Large intestine (tissue), 3 donors: Measurements from ENCODE around the gene VILL. TPM values are rescaled to one million over a fixed set of nuclear protein-coding genes. Genes with fewer than 3 reads are reported as not detected.

Experiments
- DNase-seq, 2 donors: peaks; one replicate each; pipeline versions ENCODE4 v3.0.0 to v3.0.0-alpha.2; 2013
- H3K27ac ChIP-seq: one replicate; pipeline ENCODE4 v1.5.1; 2013; ENCODE audit warnings: low read length
- H3K27me3 ChIP-seq: 2 replicates; pipeline ENCODE4 v1.6.1; 2013; ENCODE audit warnings: low read length; ENCODE audit not compliant: control insufficient read depth, insufficient read depth
- H3K36me3 ChIP-seq: 2 replicates; pipeline ENCODE4 v1.6.1; 2013; ENCODE audit warnings: low read length; ENCODE audit not compliant: control insufficient read depth, insufficient read depth
- H3K4me1 ChIP-seq: one replicate; pipeline ENCODE4 v1.6.1; 2013; ENCODE audit warnings: low read length; ENCODE audit not compliant: control insufficient read depth, insufficient read depth
- H3K4me3 ChIP-seq: one replicate; pipeline ENCODE4 v1.5.1; 2013; ENCODE audit warnings: low read length
- H3K9me3 ChIP-seq: one replicate; pipeline ENCODE4 v1.6.1; 2013; ENCODE audit warnings: mild to moderate bottlenecking, low read depth, low read length, moderate library complexity; ENCODE audit not compliant: control insufficient read depth
- WGBS: methylation state at CpG from one replicate; pipeline ENCODE4 v1.1.5; 2013; ENCODE audit warnings: low lambda C conversion rate; ENCODE audit not compliant: insufficient coverage; 5-methylcytosine and 5-hydroxymethylcytosine counted together
- polyA plus RNA-seq: library from polyadenylated mRNA; unstranded; fragments of 120-200 nt; gene quantifications from one replicate; pipeline ENCODE4 v1.2.1, GENCODE V29; 2013

VILL gene
- polyA plus RNA-seq, 1 donor = 73.7 TPM

DNA sequence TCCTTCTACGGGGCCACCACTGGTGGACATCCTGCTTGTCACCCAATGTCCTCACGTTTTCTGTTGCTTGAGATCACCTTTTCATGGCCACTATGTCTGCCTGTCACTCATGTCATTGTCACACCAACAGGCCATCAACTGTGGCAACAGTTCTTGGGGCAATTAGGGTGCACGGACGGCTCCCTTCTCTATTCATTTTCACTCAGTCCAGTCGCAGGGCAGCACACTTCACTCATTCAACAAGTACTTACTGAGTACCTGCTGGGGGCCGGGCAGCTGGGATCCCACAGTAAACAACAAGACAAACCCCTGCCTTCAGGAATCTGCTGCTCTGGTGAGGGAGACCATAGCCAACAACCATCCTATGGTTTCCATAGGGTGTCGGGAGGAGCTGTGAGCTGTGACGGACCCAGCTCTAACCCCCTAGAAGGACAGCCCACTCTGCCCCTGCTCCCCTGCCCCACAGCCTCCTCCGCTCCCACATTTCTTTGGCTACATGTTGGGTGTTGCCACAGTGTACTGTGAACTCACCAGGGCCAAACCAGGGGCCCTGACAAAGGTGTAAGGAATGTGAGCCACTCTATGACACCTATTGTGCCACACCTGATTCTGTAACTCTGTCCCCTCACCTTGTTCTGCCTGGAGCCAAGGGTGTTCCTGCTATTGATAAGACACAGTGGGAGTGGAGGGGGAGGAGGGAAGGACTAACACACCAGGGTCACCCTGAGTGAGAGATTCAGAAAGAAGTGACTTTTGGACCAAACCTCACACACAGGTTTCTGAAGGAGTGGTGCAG lies 1.9 kb downstream of the VILL start:
- DNase-seq = peak; percentile 96 to 99
- H3K4me3 ChIP-seq = peak overlapping the region; percentile 49
- WGBS = no CpG with 5 or more reads among the region's 9 CpGs
- no peaks in the 10 kb centered on the region for H3K9me3 ChIP-seq
- peaks cover 79% of the 10 kb centered on the region for H3K4me1 ChIP-seq
- peak overlapping the region; percentile 99 for H3K27ac ChIP-seq
- no peaks in the 10 kb centered on the region for H3K27me3 ChIP-seq
- H3K36me3 ChIP-seq = peaks cover 18% of the 10 kb centered on the region

DNA sequence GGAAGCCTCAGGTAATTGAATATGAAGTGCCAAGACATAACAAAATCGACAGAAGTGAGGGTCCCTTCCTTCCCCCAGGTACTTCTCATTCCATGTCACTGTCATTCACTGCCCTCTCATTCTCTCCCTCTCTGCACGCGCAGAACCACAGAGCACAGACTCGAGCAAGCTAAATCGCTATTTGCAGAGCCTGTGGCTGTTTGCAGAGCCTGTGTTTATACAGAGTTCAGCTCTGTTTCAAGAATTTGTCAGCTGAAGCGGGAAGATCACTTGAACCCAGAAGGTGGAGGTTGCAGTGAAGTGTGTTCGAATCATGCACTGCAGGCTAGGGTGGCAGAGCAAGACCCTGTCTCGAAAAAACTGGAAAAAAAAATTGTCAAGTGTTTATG lies 2.5 kb downstream of the VILL start:
- Histone ChIP-seq H3K4me1 (peaks cover 79% of the 10 kb centered on the region), H3K4me3 (peak overlapping the region; percentile 2), H3K27me3 (no peaks in the 10 kb centered on the region), H3K27ac (peak overlapping the region; percentile 99), H3K36me3 (peaks cover 23% of the 10 kb centered on the region), H3K9me3 (no peaks in the 10 kb centered on the region)
- no peak for DNase-seq
- no CpG with 5 or more reads among the region's 8 CpGs for WGBS

DNA sequence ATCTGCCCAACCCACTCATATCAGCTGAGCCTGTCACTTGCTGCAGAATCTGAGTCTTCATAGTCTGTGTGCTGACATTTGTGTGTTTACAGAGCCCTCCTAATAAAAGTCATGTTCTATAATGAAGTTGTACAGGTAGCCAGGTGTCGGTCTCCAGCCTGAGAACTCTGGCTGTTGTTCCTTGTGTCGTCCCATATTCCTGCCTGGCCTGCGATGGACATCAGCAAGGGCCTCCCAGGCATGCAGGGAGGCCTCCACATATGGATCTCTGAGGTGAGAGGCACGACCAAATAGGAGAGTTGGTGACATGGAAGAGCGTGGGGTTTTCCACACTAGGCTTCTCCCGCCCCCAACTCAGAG lies 2.9 kb downstream of the VILL start:
- Histone ChIP-seq H3K27me3 (no peaks in the 10 kb centered on the region), H3K27ac (peak overlapping the region; percentile 99), H3K9me3 (no peaks in the 10 kb centered on the region), H3K36me3 (peaks cover 25% of the 10 kb centered on the region), H3K4me1 (peaks cover 79% of the 10 kb centered on the region), H3K4me3 (peak overlapping the region; percentile 55)
- peak in 1 of 2 donors; percentile 64 for DNase-seq
- no CpG with 5 or more reads among the region's 6 CpGs for WGBS

DNA sequence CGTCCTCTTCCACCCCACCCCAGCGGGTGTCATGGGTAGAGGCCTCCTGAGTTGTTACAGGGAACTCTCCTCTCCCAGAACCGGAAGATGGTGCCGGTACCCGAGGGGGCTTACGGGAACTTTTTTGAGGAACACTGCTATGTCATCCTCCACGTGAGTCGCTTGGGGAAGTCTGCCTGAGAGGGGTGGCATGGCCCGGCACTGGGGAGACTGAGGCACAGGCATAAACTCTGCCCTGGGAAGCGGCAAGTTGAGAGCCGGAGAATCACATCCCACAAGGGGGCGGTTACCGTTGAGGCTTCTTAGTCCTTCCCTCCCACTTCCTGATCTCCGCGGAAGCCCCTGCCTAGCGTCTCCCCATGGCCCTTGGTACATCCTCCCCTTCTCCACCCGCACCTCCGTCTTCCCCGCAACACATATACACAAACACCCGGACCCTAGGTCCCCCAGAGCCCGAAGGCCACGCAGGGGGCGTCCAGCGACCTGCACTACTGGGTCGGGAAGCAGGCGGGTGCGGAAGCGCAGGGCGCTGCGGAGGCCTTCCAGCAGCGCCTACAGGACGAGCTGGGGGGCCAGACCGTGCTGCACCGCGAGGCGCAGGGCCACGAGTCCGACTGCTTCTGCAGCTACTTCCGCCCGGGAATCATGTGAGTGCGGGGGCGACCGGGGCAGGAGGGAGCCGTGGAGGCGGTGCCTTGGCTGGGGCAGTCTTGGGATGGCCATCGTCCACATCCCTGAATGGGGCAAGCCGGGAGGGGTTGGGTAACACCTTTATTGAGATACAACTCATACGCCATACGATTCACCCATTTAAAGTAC lies 3.4 kb downstream of the VILL start:
- H3K9me3 ChIP-seq = no peaks in the 10 kb centered on the region
- no CpG with 5 or more reads among the region's 49 CpGs for WGBS
- H3K27me3 ChIP-seq = no peaks in the 10 kb centered on the region
- peaks cover 25% of the 10 kb centered on the region for H3K36me3 ChIP-seq
- peak; percentile 90 to 96 for DNase-seq
- peak overlapping the region; percentile 55 for H3K4me3 ChIP-seq
- H3K27ac ChIP-seq = peak overlapping the region; percentile 99
- peaks cover 79% of the 10 kb centered on the region for H3K4me1 ChIP-seq

DNA sequence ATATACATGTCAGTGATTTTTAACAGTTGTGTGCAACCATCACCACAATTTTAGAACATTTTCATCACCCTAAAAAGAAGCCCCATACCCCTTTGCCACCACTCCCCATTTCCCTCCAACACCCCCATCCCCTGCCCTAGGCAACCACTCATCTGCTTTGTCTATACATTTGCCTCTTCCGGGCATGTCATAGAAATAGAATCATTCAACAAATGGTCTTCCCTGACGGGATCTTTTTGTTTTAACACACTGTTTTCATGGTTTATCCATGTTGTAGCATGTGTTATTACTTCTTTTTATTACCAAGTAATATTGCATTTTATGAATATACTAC lies 4.0 kb downstream of the VILL start:
- WGBS = 0% methylated on average over 1 of the region's 2 CpGs
- peaks cover 77% of the 10 kb centered on the region for H3K4me1 ChIP-seq

DNA sequence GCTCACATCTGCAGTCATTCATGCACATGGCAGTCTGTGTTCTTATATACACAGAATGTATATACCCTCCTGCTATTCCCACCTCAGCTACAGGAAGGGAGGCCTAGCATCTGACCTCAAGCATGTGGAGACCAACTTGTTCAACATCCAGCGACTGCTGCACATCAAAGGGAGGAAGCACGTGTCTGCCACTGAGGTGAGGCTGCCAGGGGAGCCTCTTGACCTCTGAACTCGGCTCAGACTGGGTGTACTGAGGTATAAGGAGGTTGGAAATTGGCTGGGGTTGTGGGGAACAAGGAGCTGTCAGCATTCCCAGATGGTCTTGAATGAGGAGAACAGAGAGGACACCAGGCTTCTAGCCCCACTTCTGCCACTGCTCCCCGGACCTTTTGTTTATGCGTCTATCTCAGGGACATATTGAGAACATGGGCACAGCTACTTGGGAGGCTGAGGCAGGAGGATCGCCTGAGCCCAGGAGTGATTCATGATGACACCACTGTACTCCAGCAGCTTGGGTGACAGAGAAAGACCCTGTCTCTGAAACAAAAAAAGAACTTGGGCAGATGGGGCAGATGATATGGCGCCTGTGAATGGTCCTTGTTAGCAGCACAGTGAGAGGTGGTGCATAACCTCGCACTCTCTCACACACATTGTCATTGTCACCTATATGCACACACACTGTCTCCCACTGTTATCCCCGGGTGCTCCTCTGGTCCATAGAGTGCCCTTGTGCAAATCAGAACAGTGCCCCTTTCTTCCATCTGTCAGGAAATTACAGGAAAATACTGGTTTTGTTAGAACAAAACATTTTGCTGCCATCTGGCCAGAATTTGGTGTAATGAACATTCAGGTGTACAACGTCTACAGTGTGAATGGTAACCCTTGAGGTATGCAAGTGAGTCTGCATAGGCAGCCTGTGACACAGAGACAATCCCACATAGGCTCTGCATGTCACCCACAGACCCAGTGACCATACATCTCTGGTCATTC lies 5.4 kb downstream of the VILL start:
- H3K27me3 ChIP-seq = no peaks in the 10 kb centered on the region
- DNase-seq = no peak
- WGBS = no CpG with 5 or more reads among the region's 10 CpGs
- H3K27ac ChIP-seq = peak overlapping the region; percentile 97
- H3K4me1 ChIP-seq = peaks cover 67% of the 10 kb centered on the region
- no peaks in the 10 kb centered on the region for H3K9me3 ChIP-seq
- H3K4me3 ChIP-seq = no peak overlapping the region
- peaks cover 43% of the 10 kb centered on the region for H3K36me3 ChIP-seq

More for the DNA sequence above, 4.0 kb downstream of the VILL start:
- Histone ChIP-seq H3K27ac (peak overlapping the region; percentile 99), H3K4me3 (peak overlapping the region; percentile 55), H3K36me3 (peaks cover 29% of the 10 kb centered on the region), H3K9me3 (no peaks in the 10 kb centered on the region), H3K27me3 (no peaks in the 10 kb centered on the region)
- DNase-seq = no peak

DNA sequence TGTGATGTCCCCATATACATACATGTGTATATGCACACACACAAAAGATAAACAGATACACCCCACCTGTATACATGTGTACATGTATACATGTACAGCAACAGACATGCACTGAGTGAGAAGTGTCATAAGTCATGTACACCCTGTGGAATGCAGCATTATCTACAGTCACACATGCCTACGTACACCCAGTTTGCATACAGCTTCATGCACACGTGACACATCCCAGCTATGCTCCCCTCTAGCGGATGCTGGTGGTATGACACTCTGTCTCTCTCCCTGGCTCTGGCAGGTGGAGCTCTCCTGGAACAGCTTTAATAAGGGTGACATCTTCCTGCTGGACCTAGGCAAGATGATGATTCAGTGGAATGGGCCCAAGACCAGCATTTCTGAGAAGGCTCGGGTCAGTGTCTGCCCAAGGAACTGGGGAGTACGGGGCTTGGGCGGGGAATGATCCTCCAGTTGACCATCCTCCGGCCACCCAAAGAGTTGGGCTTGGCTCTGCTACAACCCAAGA lies 6.3 kb downstream of the VILL start:
- no peaks in the 10 kb centered on the region for H3K27me3 ChIP-seq
- H3K4me3 ChIP-seq = no peak overlapping the region
- H3K9me3 ChIP-seq = no peaks in the 10 kb centered on the region
- no CpG with 5 or more reads among the region's 7 CpGs for WGBS
- peak; percentile 91 to 94 for DNase-seq
- peaks cover 66% of the 10 kb centered on the region for H3K4me1 ChIP-seq
- peak overlapping the region; percentile 97 for H3K27ac ChIP-seq
- peaks cover 52% of the 10 kb centered on the region for H3K36me3 ChIP-seq

- H3K4me1 ChIP-seq = peaks cover 64% of the 10 kb centered on the region
- H3K4me3 ChIP-seq = no peak overlapping the region
- H3K36me3 ChIP-seq = peaks cover 57% of the 10 kb centered on the region
- H3K27me3 ChIP-seq = no peaks in the 10 kb centered on the region
- H3K9me3 ChIP-seq = no peaks in the 10 kb centered on the region
- no peak for DNase-seq
- peak overlapping the region; percentile 97 for H3K27ac ChIP-seq
- WGBS = no CpG with 5 or more reads among the region's 10 CpGs
Measured at GRCh38 chr3:37997342-37997741, 6.8 kb downstream of the VILL start.

GRCh38 chr3:37997791-37998370 lies 7.3 kb downstream of the VILL start:
- no peaks in the 10 kb centered on the region for H3K9me3 ChIP-seq
- WGBS = no CpG with 5 or more reads among the region's 6 CpGs
- H3K4me1 ChIP-seq = peaks cover 69% of the 10 kb centered on the region
- peaks cover 62% of the 10 kb centered on the region for H3K36me3 ChIP-seq
- H3K4me3 ChIP-seq = no peak overlapping the region
- peak overlapping the region; percentile 97 for H3K27ac ChIP-seq
- no peaks in the 10 kb centered on the region for H3K27me3 ChIP-seq
- DNase-seq = no peak
